ENCODE data around the gene SLC6A5. TPM values are rescaled to one million over a fixed set of nuclear protein-coding genes. Genes with fewer than 3 reads are reported as not detected.
"Not testable (repeated sequence)": the region's sequence is repeated elsewhere in the genome, so short reads cannot be mapped to it uniquely, and the experiment has no call there.

SLC6A5 gene
- polyA plus RNA-seq (ENCODE audit: insufficient read length in 3 of 3) = under 1 TPM; 0.12 to 0.15 (median 0.14) TPM

DNA sequence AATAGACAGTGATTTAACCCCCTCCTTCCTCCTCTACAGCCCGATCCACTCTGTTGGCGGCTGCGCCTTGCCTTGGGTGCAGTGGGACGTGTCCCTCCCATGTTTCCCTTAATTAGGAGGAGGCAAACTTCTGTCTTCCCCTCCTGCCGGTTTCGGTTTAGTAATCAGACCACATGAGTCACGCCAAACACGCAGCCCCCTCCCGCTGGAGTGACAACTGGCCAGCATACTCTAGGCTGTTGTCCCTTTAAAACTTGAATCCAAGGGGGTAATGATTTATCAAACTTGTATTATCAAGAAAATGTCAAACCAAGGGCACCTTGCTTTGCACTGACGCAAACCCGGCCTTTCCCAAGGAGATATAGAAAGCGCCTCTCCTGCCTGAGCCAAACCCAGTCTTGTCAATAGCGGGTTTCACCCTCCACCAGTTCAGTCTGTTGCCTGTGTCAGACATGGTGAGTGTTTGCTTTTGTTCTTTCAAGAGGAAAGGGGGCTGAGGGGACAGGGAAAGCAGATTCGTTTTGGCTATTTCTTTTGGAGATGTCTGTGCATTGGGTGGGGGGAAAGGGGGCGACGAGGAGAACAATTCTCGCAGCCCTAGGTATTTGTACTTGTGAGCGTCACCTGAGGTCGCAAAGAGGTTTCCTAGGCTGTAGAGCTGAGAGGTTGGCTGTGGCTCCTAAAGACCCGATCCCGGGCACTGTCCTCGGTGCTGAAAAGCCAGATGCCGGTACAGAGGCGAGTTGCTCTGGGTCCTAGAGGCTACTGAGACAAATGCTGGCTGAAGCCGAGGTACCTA is at the start of gene SLC6A5:
TSS of gene SLC6A5 (plus strand) at position 388 of the 799 bp plus-strand sequence. CDS start at position 453, 65 bp downstream.
- peak in 2 of 3 donors; percentile 69 to 82 for DNase-seq (ENCODE audit: low read depth in 3 of 3, low spot score in 2 of 3)

GRCh38 chr11:20551096-20551495 is 48.3 kb upstream of the SLC6A5 start:
- no peak for DNase-seq (ENCODE audit: low read depth in 3 of 3, low spot score in 2 of 3)

GRCh38 chr11:20555783-20556182 is 43.6 kb upstream of the SLC6A5 start:
- no peak for DNase-seq (ENCODE audit: low read depth in 3 of 3, low spot score in 2 of 3)

GRCh38 chr11:20556396-20556795 is 43.0 kb upstream of the SLC6A5 start:
- DNase-seq (ENCODE audit: low read depth in 3 of 3, low spot score in 2 of 3) = not testable (repeated sequence)

DNA sequence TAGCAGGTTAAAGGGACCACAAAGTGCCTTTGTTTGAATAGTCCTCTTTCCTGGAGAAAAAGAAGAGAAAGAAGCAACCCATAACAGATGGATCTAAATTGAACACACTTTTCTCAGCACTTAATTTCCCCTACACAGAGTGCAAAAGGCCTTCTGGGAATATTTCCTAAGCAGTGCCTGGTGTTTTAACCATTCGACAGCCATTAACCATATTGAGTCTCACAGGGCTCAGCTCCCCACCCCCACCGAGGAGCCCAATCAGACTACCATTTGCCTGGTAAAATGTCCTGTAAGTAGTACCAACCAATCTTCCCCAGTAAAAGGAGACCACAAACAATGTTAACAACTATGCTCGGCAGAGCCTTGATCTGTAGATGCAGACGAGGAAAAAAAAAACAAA is 40.7 kb upstream of the SLC6A5 start:
- DNase-seq (ENCODE audit: low read depth in 3 of 3, low spot score in 2 of 3) = no peak

DNA sequence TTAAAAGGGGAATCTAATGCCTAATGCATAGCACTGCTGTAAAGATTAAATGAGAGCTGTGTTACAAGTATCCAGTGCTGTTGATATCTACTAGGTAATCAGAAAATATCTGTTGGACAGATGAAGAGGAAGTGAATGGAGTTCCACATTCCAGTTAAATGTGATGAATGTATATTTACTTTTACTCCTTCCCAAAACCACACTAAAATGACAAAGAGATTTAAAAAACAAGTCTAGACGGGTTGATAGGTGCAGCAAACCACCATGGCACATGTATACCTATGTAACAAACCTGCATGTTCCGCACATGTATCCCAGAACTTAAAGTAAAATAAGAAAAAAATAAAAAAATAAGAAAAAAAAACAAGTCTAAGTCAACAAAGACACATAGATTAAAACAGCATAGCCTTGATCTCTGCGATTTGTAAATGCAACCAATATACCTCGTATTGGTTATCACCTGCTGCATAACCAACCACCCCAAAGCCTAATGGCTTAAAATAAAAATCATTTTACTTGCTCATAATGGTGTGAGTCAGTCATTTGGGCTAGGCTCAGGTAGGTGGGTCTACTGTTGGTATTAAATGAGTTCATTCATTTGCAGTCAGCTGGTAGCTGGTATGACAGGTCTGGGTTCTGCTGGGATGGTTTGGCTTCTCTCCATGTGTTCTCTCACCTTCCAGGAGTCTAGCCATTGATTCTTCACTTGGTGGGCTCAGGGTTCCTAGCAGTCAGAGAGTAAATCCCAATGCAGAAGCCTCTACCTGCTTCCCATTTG is 39.7 kb upstream of the SLC6A5 start:
- no peak for DNase-seq (ENCODE audit: low read depth in 3 of 3, low spot score in 2 of 3)

DNA sequence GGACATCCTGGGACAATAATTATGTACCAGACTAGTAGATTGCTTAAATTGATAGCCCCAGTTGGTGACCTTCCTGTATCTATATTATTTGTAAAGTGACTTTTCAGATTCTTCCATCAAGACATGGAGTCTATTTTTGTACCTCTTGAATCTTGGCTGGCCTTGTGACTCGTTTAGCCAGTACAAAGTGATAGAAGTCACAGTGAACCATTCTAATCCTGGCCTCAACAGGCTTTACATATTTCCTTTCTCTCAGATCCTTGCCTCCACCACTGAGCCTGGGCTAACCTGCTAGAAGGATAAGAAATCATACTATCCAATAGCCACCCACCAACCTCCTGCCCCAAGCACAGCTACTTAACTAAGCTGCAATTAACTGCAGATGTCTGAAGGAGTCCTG is 37.5 kb upstream of the SLC6A5 start:
- no peak for DNase-seq (ENCODE audit: low read depth in 3 of 3, low spot score in 2 of 3)

DNA sequence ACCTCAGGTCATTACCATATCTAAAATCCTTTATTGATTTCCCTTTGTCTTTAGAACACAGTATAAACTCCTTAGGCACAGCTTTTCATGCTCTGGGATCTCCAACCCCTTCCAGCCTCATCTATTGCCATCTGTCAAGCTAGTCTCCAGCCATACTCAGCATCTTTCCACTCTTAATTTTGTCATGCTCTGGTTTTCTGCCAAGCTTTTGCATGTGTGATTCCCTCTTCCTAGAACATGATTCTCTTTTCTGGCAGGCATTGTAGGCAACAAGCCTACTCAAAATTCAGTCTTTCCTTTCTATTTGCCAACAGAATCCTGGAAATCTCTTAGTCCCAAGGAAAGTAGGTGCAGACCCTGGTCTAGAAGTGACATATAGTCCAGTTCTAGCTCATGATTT is 35.5 kb upstream of the SLC6A5 start:
- no peak for DNase-seq (ENCODE audit: low read depth in 3 of 3, low spot score in 2 of 3)

GRCh38 chr11:20564846-20565635 is 34.4 kb upstream of the SLC6A5 start:
- DNase-seq (ENCODE audit: low read depth in 3 of 3, low spot score in 2 of 3) = no peak

DNA sequence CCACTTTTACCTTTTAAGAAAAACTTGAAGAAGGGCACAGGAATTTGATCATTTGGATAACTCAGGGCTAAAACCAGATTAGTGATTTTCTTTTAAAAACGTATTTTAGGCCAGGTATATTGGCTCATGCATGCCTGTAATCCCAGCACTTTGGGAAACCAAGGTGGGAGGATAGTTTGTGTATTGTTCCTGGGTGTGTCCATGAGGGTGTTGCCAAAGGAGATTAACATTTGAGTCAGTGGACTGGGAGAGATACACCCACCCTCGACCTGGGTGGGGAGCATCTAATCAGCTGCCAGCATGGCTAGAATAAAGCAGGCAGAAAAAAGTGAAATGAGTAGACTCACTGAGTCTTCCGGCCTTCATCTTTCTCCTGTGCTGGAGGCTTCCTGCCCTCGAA is 33.3 kb upstream of the SLC6A5 start:
- not testable (repeated sequence) for DNase-seq (ENCODE audit: low read depth in 3 of 3, low spot score in 2 of 3)

GRCh38 chr11:20566591-20567434 is 32.6 kb upstream of the SLC6A5 start:
- no peak for DNase-seq (ENCODE audit: low read depth in 3 of 3, low spot score in 2 of 3)

DNA sequence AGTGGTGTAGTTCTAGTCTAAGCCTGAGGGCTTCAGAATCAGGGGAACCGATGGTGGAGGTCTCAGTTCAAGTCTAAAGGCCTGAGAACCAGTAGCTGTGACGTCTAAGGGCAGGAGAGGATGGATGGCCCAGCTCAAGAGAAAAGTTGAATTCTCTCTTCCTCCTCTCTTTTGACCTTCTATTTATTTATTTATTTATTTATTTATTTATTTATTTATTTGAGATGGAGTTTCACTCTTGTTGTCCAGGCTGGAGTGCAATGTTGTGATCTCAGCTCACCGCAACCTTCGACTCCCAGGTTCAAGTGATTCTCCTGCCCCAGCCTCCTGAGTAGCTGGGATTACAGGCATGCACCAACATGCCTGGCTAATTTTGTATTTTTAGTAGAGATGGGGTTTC is 19.7 kb upstream of the SLC6A5 start:
- not testable (repeated sequence) for DNase-seq (ENCODE audit: low read depth in 3 of 3, low spot score in 2 of 3)

DNA sequence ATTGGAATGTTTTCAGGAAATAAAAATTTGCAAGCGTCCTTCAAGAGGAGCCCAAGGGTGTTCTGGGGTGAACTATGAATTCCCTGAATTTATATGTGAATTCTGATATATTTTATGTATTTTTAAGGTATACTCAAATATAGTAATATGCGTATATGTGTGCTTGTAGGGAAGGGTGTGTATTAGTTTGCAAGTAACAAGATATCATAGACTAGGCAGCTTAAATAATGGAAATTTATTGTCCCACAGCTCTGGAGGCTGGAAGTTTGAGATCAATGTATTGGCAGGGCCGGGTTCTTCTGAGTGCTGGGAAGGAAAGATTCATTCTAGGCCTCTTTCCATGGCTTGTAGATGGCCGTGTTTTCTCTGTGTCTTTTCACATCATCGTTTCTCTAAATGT is 16.2 kb upstream of the SLC6A5 start:
- DNase-seq (ENCODE audit: low read depth in 3 of 3, low spot score in 2 of 3) = no peak

- no peak for DNase-seq (ENCODE audit: low read depth in 3 of 3, low spot score in 2 of 3)
These were observed 15.2 kb upstream of the SLC6A5 start for GRCh38 chr11:20584093-20584774.

- no peak for DNase-seq (ENCODE audit: low read depth in 3 of 3, low spot score in 2 of 3)
These were observed 9.6 kb upstream of the SLC6A5 start for GRCh38 chr11:20589796-20590195.

DNA sequence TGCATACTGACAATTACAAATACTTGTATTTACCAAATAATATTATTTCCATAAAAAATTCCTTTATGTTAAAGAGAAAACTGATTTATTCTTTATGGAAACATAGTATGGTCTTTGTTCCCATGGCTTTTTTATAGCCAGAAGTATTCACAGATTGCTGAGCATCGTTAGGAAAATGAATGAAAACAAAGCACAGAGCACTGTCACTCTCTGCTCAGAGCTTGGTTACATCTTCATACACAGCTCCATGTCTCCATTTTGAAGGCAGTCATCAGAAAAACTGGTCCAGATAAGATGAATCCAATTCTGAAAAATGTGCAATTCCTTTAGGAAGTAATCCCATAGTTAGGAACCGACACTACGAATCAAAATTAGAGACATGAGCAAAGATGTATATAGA is 9.0 kb upstream of the SLC6A5 start:
- DNase-seq (ENCODE audit: low read depth in 3 of 3, low spot score in 2 of 3) = no peak

DNA sequence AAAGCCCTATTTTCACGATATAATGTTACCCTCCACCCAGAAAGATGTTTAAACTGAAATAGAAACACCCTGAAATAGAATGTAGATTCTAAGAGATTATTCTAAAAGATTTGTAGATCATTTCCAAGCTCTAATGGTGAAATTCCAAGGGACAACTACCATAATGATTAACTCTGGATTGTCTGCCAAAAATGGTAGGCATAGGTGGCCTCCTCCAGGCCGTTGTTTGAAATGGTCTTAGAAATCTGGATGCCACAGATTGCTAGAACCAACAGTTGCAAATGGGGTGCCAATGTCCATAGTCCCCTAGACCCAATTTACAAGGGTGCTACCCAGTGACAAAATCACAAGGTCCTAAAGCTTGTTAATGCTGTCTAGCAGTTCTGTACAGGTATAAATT is 6.7 kb upstream of the SLC6A5 start:
- no peak for DNase-seq (ENCODE audit: low read depth in 3 of 3, low spot score in 2 of 3)

DNA sequence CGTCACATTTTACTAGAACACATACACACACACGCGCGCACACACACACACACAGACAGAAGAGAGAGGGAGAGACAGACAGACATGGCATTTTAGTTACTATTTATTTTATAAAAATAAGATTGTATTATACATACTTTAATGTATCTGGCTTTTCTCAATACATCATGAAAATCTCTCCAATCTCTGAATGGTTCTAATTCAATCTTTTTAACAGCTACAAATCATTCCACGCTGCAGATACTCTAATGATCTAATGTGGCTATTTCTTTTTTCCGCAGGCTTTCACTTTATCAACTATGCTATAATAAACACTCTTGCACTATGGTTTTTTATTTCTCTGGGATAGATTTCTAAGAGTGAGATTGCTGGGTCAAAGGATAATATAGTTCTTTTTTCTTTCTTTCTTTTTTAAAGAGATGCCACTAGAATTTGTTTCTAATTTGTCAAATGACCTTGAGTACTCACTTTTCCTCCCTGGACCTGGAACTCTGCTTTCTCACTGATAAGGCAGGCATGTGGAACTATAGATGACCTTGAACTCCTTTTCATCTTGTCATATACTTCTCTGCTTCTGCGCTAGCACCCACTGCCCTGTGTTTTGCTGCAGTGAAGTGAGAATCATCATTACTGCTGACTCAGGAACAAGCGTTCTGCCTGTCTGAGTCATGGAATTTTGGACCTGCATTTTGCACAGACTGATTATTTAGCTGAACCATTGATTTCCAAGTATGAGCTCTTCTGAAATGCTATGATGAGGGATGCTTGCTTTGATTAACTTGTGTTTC is 4.9 kb upstream of the SLC6A5 start:
- no peak for DNase-seq (ENCODE audit: low read depth in 3 of 3, low spot score in 2 of 3)

- no peak for DNase-seq (ENCODE audit: low read depth in 3 of 3, low spot score in 2 of 3)
These were observed 4.3 kb upstream of the SLC6A5 start for GRCh38 chr11:20595101-20595500.
